Measurements from ENCODE around the gene PSPH.

GRCh38 chr7:55964261-55965099 is 86.8 kb downstream of the PSPH start, which contains the start of gene NIPSNAP2:
- TF ChIP-seq POLR2A (IDR thresholded peaks at IDR 0.05) (peak; percentile 34 to 72 (median 50)), CTCF (IDR thresholded peaks at IDR 0.05) (peak in 5 of 7 experiments; percentile 5 to 99 (median 83))
